Measurements from ENCODE around the gene MYPOP.

The MYPOP gene, protein sequence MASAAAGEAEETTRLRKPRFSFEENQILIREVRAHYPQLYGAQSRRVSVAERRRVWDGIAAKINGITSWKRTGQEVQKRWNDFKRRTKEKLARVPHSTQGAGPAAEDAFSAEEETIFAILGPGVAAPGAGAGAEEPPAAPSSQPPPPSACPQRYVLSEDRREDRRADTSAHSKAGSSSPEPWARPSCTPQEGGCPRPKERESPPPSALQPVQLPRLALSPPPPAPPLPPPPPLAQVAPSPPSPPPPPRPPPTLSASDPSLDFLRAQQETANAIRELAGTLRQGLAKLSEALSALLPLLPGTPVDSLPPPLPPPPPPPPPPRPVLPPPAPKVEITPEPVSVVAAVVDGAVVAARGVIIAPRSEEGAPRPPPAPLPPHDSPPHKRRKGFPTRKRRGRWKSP

DNA sequence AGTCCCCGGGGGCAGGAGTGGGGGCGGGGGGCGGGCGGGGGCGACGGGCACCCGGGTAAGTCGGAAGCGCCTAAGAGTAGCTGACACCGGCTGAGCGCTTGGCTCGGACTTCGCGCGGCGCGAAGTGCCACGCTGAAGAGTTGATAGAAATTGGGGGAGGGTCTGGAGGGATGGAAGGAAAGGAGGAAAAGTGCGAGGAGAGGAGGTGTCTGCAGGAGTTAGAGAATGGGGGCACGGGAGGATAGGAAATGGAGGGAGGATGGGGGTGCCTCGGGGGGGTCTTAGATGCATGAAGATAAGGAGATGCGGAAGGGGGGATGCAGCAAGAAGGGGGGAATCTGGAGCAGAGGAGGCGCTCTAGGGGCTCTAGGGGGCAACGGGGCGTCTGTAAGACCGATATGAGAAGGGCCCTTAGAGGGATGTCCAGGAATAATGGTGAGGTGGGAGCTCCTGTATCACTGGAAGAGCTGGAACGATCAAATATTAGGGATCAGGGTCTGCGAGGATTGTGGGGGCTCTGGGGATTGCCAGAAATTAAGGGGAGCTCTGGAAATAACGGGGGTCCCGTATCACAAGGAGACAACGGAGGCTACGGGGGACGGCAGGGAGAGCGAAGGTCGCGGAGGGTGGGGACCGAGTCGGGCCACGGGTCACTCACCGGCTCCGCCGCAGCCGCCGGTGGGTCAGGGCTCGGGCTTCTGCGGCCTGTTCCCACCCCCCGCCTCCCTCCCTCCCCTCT lies at the start of gene MYPOP:
Gene MYPOP, minus strand, starts transcription at position 702 of the 739 bp plus-strand sequence. CDS start 840 bp downstream, outside the sequence.
- no peak for DNase-seq (ENCODE audit: low spot score)

DNA sequence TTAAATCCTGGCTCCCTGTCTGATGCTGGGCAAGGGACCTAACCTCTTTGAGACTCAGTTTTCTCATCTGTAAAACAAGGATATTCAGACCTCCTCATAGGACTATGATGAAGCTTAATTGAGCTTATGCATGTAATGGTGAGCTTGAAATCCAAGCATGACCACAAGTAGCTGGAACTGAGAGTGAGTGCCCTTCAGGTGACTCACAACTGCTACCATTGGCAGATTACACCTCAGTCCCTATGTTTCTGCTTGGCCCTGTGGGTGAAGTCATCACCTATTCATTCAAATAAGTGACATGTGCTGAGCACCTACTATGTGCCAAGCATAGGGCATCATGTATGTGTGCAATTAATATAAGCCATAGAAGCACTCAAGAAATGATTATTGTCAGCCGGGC lies 45.5 kb upstream of the MYPOP start:
- no peak for DNase-seq (ENCODE audit: low spot score)

DNA sequence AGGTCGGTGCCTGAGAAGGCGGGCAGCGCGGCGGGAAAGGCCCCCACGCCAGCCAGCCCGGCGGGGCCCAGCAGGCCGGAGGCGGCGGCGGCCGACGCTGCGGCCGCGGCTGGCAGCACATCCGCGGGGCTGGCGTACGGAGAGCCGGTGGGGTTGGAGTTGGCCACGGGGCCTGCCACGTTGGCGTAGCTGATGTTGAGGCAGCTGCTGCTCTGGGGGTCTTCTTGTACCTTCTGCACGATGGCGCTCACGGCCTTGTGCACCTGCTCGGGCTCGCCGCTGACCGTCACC lies 38.0 kb upstream of the MYPOP start:
- DNase-seq (ENCODE audit: low spot score): no peak

DNA sequence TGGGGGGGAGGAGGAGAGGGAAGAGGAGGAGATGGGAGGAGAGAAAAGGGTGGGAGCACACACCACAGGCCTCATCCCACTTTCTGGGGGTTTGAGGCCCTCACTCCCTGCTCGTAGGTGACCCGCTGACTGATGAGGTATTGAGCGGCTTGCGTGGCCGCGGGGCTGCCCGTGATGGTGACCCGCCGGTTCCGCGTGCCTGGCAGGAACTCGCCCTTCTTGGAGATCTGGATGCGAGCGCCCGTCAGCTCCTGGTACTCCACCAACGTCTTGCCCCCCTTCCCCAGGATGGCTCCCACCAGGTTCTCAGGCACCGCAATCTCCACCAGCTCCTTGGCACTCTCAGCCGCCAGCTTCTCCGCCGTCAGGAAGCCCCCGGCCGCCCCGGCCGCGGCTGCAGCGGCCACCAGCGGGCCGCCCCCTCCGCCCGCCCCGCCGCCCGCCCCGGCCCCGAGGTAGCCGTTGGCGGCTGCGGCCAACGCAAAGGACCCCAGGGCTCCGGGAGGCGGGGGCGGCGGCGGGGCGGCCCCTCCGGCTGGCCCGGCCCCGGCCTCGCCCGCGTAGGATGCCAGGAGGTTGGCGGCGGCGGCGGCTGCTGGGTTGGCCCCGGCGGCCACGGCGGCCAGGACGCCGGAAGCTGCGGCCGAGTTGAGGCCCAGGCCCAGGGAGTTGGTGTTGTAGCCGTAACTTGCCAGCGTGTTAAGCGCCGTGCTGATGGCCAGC lies 37.5 kb upstream of the MYPOP start:
- no peak for DNase-seq (ENCODE audit: low spot score)

DNA sequence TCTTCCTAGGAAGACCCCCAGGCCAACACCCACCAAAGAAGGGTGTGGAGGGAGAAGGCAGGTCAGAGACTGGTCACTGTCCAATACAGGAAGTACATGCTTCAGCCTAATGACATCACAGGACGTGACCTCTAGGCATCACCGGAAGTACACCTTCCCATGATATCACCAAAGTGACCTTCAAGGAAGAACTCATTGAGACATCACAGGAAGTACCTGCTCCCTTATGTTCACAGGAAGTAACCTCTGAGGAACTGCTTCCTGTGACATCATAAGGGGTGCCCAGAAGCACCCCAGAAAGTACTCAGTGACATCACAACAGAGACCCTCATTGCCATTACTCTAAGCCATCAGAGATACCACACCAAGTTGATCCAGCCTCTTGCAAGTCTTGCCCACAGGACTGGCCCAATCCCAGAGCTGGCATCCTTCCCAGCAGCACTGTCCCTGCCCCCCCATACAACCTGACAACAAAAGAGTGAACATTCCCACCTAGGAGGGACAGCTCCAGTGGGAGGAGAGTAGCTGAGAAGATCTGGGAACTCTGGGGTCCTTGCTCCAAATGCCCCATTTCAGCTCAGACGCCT lies 36.4 kb upstream of the MYPOP start:
- DNase-seq (ENCODE audit: low spot score): no peak

DNA sequence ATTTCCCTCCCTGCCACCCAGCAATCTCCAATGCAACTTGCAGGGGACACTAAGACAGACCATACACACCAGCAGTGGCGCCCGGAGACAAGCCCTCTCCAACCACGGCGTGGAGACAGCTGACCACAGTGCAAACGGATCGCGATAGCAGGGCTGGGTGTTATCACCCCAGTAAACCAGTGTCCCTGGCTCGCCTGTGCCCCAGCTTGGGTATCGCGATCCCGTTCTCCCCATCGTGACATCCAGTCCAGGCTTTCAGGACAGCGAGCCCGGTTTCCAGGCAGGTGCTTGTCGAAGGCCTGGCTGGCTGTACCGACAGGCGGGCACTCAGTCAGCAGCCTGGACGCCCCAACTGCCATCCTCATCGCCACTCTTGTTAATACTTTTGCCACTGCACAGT lies 32.9 kb upstream of the MYPOP start:
- no peak for DNase-seq (ENCODE audit: low spot score)

DNA sequence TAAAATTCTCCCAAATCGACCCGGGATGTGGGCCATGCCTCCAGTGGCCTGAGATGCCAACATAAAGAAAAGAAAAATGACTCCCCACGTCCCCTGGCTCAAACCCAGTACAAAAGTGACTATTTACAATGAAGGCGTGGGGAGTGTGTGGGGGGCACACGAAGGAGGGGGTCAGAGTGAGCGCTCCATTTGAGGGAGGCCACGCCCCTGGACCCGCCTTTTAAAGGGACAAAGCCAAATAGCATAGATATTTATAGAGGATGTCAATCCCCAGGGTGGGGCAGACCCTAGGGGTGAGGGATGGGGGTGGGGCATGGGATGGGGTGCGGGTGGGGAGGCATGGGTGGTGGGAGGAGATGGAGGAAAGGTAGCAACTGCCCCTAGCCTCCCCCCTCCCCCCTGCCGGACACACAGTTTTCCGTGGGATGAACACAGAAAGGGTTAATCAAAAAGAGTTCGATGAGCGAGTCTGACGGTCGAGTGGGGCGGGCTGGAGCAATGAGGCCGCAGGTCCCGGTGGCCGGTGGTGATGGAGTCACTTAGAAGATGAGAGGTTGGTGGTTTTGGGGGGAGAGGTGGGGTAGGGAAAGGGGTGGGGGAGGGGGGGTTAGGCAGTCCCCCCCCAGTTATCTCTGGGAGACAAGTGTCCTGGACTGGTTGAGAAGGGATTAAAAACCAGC lies 32.3 kb upstream of the MYPOP start:
- DNase-seq (ENCODE audit: low spot score): no peak

DNA sequence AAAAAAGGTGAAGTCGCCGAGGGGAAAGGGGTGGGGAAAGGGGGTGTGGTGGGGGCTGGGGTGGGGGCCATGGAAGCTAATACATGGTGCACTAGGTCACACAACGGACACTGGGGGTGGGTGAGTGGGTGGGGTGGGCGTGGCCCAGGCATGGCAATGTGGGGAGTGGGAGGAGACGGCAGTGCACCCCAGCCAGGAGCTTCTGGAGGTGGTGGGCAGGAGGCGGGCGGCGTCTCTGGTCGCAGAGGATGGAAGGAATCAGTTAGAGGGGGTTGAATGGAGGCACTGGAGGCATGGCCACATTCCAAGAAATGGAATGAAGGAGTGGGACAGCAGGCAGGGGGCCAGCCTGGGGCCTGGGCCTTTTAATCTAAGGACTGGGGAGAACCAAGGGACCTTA lies 31.3 kb upstream of the MYPOP start:
- no peak for DNase-seq (ENCODE audit: low spot score)

DNA sequence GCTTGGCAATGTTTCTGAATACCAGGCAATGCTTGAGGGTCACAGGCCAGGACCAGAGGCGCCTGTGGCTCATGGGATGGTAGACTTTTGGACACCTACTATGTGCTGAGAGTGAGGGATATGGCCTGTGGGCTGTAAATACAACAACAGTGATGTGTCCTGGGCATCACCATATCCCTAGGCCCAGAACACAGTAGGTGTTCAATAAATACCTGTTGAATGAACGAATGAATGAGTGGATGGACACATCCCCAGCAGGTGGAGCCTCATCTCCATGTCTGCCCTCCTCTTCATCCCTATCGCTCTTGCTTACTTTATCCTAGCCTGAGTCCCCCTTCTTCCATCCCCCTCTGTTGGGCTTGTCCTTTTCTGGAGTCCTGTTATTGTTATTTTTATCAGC lies 28.6 kb upstream of the MYPOP start:
- DNase-seq (ENCODE audit: low spot score): no peak

DNA sequence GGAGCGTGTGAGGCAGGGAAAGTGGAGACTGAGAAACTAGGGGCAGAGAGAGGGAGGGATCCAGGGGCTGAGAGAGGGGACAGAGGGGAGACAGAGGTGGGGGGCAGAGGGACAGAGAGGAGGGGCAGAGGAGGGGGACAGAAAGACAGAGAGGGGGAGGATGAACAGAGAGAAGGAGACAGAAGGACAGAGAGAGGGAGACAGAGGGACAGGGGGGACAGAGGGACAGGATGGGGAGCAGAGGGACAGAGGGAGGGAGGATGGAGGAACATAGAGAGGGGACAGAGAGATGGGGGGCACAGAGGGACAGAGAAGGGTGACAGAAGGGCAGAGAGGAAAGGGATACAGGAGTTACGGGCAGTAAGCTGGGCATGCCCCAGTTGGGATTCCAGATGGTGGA lies 26.8 kb upstream of the MYPOP start:
- no peak for DNase-seq (ENCODE audit: low spot score)

DNA sequence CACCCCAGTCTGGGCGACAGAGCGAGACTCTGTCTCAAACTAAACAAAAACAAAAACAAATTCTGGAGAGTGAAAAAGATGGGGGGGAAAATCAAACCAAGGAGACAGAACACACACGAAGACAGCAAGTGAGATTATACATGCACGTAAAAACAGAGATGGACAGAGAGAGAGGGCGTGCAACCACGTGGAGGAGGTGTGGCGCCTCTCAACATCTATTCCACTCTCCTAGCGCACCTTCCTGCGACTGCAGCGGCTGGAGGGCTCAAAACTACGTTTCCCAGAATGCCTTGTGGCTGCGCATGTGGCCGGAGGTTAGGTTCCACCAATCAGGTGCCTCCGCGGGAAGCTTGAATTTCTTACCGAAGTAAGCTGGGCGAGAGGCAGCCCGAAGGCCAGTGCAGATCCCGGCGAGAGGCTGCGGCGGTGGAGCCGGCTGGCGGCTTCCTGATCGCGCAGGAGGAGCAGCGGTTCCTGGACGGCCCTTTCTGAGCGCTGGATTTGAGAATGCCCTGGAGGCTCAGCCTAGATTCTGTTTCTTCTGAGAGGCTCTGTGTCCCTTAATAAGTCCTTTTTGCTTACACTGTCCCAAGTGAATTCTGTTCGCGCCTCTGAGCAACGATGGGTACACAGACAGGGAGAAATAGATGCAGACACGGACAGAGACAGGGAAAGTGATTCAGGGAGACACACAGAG lies 25.3 kb upstream of the MYPOP start:
- peak; percentile 99 for DNase-seq (ENCODE audit: low spot score)

DNA sequence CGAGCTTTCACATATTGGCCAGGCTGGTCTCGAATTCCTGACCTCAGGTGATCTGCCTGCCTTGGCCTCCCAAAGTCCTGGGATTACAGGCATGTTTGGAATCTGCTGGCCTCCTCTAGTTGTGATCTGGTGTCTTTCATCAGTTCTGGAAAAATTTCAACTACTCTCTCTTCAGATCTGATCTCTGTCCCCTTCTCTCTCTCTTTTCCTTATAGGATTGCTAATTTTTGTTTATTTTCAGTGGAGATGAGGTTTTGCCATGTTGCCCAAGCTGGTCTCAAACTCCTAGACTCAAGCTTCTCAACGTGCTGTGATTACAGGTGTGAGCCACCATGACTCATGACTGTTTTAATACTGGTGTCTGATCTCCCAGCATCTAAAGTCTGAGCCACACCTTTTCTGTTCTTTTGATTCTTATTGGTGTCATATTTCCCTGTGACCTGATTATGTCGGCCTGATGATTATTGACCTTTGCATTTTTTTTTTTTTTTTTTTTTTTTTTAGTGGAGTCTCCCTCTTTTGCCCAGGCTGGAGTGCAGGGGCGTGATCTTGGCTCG lies 22.6 kb upstream of the MYPOP start:
- no peak for DNase-seq (ENCODE audit: low spot score)

DNA sequence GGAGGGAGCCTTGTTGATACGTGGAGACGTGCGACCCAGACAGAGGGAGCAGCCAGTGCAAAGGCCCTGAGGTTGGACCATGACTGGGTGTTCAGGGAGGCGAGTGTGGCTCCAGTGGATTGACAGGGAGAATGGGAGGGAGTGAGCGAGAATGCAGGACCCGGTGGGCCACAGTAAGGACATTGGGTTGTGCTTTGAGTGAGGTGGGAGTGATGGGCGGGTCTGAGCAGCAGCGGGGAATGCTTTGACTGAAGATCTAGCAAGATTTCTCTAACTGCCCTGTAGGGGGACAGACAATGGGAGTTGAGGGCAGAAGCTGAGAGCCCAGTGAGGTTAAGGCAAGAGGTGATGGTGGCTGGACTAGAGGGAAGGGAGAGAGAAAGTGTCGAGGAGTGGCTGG lies 19.9 kb upstream of the MYPOP start:
- no peak for DNase-seq (ENCODE audit: low spot score)

DNA sequence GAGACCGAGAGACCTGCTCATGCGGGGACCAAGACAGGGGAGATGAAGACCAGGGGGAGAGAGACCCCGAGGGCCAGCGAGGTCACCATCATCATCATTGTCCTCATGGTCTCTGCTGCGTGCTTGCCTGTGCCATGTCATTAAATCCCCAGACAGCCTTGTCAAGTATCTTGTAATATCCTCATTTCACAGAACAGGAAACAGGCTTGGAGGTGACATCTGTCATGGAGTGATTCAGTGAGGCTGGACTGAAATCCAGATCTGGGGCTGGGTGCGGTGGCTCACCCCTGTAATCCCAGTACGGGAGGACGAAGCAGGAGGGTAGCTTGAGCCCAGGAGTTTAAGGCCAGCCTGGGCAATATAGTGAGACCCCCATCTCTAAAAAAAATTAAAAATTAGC lies 18.0 kb upstream of the MYPOP start:
- DNase-seq (ENCODE audit: low spot score): no peak

DNA sequence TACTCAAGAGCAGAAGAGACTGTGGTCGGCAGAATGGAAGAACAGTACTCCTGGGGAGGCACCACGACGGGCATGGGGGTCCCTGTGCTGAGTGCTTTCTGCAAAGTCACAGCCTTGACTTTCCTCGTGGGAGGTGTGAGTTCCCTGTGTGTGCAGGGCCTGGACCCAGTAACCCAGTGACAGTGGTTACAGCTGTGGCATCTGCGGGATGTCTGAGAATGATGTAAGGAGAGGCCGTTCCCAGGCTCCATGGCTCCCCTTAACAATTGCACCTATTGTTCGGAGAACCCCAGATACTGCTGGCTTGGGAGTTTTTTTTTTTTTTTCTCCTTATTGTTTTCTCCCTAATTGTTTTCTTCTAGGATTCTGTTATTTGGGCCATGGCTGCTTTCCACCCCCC lies 17.3 kb upstream of the MYPOP start:
- no peak for DNase-seq (ENCODE audit: low spot score)

DNA sequence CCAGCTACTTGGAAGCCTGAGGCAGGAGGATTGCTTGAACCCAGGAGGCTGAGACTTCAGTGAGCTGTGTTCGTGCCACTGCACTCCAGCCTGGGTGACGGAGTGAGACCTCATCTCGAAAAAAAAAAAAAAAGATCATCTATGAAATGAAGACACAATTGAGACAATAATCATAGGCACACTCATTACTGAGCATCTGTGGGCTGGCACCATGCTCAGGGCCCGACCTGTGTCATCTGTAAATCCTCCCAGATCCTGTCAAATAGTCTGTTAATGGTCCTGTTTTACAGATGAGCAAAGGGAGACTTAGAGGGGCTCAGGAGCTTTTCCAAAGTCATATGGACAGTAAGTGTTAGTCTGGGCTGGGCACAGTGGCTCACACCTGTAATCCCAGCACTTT lies 16.3 kb upstream of the MYPOP start:
- no peak for DNase-seq (ENCODE audit: low spot score)

DNA sequence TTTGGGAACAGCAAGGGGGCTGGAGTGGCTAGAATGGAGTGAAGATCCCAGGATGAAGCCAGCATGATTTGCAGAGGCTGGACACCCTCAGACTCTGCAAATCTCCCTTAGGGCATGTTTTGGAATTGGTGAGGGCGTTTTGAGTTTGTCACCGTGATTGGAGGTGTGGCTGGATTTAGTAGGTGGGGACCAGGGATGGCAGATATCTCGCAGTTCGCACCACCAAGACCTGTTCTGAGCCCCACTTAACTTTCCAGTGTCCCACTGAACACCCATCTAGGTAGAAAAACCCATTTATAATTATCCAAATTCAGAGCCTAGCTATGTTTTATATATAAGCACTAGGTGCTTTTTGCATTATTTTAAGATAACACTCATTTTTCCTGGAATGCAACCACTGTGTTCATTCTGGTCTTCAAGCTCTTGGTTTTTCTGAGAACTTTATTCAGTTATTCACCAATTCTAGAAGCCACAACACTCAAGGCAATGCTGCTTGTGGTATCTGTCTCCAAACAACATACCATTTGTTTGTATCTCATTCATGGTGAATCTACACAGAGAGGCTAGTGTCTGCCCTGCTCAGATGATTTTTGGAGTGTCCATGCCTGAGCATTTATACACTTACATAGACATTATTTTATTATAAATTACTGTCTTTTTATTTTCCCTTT lies 15.1 kb upstream of the MYPOP start:
- no peak for DNase-seq (ENCODE audit: low spot score)

DNA sequence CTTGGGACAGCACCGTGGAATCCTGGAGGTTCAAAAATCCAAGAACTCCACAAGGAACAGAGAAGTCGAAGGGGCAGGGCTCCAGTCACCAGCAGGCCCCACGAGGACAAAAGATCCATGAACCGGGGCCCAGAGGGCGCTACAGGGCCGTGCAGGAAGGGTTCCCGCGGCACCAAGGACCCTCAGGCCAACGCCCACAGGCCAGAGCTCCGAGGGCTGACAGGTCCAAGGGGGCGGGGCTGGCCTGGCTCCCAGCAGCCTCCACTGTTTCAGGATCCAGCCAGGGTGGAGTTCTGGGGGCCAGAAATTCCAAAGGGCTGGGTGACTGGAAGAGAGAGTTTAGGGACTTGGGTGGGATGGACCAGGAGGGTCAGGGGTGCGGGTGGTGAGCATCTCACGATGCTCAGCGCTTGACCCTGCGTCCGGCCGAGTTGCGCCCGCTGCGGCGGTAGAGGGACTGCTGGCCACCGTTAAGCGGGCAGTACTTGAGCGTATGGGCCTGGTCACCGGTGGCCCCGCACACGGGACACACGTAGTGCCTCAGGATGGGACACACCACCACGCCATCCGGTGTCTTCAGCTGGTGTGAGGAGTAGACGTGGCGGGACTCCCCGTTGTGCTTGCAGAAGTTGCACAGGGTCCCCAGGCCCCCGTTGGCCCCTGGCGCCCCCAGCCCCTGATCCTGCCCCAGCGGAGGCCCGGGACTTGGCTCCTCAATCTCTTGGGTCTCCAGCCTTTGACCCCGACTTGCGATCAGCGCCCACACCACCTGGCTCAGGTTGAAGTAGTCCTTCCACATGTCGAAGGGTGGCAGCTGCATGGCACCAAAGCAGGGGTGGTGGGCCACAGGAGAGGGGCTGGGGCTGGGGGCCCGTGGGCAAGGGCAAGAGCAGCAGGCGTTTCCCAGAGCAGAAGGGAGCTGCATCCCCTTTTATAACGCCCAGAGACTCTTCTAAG lies 11.7 kb upstream of the MYPOP start, which contains the start of gene NANOS2:
Gene NANOS2, minus strand, starts transcription at position 905 of the 957 bp plus-strand sequence. Its CDS starts 85 bp downstream, at position 820.
- no peak for DNase-seq (ENCODE audit: low spot score)

DNA sequence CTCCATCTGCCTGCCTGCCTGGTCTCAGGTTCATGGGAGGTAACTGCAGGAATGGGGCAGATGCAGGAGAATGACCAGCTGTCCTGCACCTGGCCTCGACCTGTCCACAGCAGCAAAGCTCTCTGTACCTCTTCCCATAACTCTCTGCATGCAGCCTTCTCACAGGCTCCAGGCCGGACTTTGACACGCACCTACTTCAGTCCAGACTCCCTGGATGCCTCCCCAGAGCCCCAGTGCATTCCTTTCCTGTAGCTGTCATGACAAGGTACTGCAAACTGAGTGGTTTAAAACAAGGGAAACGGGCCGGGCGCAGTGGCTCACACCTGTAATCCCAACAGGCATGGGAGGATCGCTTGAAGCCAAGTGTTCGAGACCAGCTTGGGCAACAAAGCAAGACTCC lies 8.9 kb upstream of the MYPOP start:
- DNase-seq (ENCODE audit: low spot score): no peak
